Right renal cortex interstitium (tissue), 3 donors: ENCODE results near the gene UGT1A8. TPM values are rescaled to one million over a fixed set of nuclear protein-coding genes. Genes with fewer than 3 reads are reported as not detected.
"Not testable (repeated sequence)": the region's sequence is repeated elsewhere in the genome, so short reads cannot be mapped to it uniquely, and the experiment has no call there.

Source experiments
- DNase-seq, 3 donors: peaks; one replicate each; pipeline ENCODE4 v3.0.0-alpha.2; 2013; ENCODE audit warnings: low read depth in 3 of 3, low spot score in 2 of 3
- polyA plus RNA-seq, 3 donors: library from polyadenylated mRNA; unstranded; fragments of 120-200 nt; gene quantifications; one replicate each; pipeline ENCODE4 v1.2.1, GENCODE V29; 2013; ENCODE audit not compliant: insufficient read length in 3 of 3

Gene UGT1A8
- polyA plus RNA-seq, 3 donors: 0.07 TPM; not detected in 2

DNA sequence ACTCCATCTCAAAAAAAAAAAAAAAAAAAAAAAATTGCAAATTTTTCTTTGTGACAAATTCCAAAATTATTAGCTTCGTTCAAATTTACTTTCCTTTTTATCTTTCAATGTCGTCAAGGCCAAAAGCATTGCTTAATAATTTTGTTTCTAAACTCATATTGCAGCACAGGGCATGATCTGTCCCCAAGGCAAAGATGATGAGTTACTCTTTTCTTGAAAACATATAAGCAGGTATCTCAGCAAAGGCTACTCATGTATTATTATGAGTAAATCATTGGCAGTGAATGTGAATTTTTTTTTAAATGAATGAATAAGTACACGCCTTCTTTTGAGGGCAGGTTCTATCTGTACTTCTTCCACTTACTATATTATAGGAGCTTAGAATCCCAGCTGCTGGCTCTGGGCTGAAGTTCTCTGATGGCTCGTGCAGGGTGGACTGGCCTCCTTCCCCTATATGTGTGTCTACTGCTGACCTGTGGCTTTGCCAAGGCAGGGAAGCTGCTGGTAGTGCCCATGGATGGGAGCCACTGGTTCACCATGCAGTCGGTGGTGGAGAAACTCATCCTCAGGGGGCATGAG, 64.2 kb downstream of the UGT1A8 start, which contains the start of gene UGT1A7:
TSS of gene UGT1A7 (plus strand) at position 381 of the 579 bp plus-strand sequence. CDS start at position 418, 37 bp downstream.
- DNase-seq: no peak

DNA sequence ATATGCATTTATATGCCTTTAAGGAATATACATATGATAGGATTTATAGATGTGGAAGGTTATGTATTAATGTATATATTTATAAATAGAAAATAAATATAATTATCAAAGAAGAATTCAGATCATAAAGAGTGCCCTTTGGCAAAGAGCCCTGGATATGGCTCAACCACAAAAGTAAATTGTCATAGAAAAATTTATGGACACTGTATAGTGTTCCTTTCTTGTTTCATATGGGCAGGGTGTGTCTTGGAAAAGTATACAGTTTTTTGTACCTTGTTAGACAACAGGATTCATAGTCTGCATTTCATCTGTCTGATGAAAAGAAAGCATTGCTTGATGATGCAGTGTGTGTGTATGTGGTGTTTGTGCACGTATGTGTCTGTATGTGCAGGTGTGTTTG, 67.2 kb downstream of the UGT1A8 start:
- DNase-seq: no peak

DNA sequence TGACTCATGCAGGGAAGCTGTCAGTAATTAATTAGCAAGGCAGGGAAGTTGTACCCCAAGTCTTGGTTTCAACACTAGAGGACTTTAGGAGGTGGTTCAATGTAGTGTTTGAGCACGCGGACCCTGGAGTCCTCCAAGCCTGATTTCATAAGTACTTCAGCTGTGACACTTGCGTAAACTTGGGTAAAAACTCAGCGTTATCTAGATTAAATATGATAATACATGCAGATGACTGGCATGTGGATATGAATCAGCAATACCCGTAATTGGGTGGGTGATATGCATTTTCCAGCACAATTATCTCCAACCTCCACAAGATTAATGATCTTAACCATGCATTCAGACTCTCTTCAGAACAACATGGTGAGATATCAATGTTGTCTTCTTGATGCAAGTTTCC, 69.5 kb downstream of the UGT1A8 start:
- DNase-seq: no peak

DNA sequence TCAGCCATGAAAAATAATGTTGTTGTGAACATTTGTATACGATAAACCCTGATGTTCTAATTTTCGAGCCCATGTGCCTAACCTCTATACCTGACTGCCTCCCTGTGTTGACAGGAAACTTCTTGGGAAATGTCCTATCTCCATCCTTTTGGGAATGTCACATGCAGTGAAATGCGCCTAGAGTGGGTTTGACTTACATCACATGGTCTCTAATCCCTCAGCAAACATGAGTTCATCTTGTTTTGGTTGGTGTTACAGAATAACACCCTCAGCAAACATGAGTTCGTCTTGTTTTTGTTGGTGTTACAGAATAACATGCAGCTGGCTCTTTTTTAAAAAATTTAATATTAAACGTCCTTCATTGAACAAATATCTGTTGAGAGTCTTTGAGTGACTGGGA, 70.9 kb downstream of the UGT1A8 start:
- no peak for DNase-seq

DNA sequence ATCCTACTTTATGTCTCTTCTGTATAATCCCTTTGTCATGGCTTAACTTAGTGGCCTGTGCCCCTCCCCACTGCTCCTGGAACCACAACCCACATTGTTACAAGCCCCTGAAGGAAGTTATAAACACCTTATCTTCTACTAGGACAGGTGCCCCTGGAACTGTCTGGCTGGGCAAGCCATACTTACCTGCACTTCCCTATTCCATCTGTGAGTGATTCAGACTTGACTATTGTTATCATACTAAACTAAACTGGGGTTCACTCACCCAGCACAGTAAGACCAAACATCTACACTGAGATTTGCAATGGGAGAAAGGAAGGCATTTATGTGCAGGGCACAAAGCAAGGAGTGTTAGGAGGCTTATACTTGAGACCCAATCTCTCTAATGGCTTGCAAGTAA, 71.6 kb downstream of the UGT1A8 start:
- DNase-seq: no peak

DNA sequence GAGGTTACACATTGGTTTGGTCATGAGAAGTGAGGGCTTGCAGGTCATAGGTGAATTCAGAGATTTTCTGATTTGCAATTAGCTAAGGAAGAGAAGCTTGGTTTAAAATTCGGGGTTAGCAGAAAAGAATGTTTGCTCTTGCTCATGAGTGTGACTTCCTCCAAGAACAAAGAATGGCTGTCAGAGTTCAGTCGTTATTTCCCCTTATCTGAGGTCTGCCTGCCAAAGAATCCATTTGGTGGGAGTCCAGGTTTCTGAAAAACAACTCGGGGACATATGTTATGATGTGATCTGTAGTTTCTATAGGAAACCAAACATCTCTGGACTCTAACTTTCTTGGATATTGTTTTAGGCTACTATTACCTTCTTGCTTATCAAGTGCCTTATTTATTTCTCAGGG, 72.1 kb downstream of the UGT1A8 start:
- no peak for DNase-seq

DNA sequence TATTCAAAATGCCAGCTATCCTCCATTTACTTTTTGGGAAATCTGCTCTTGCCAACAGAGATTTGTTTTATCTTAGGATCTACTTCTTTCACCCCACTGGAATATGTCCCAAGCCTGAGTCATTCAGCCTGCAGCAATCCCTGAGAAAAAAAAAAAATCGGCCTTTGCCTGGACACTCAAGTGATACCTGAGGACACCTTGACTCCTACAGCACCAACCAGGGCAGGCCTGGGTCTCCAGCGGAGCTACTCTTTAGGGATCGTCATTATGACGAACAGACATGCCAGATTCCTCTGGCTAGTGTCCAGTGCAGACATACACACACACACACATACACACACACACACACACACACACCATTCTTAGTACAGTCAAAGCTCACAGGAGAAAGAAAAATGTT, 73.0 kb downstream of the UGT1A8 start:
- DNase-seq: no peak

DNA sequence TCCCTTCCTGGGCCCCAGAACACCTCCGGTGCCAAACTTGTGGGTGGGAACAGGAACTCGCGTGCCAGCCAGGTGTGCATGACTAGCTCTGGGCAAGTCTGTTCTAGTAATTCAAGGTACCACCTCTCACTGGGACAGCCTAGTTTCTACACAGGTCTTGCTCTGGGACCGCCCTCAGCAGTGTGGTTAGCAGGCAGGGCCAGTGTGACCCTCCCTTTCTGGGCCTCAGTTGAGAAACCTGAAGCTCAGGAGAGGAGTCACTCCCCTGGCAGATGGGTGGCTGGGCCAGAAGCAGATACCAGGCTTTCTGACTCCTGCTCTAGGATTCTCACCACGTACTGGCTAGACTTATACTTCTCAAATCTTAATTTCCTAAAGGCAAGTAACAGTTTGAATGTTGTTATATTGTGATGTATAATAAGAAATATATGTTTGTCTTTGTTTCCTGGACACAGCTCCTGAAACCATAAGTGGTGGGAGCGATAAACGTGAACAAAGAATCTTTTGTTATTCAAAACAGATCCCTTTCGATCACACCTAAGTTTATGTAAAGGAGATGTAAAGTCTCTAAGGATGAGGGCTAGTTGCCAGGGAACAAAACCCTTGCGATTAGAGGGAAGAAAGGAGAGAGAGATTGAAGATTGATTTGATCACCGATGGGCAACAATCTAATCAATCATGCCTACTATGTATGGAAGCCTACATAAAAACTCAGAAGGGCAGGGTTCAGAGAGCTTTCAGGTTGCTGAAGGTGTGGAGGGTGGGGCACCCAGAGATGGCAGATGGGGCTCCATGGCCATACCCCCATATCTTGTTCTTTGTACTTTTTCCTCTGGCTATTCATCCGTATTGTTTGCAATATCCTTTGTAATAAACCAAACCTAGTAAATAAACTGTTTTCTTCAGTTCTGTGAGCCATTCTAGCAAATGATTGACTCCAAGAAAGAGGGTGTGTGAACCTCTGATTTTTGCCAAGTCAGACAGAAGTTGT, 74.3 kb downstream of the UGT1A8 start:
- no peak for DNase-seq

DNA sequence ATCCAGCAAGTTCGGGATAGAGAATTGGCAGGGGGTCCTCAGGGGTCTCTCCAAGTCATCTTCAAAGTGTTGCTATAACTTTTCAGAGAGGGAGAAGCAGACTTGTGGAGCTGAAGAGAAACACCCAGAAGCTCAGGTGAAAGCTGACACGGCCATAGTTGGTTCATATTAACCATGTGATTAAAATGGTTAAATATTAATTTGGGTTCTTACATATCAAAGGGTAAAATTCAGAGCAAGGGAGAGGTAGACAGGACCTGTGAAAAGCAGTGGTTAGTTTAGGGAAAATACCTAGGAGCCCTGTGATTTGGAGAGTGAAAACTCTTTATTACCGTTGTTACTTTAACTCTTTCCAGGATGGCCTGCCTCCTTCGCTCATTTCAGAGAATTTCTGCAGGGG, 75.2 kb downstream of the UGT1A8 start, which contains the start of gene UGT1A6:
TSS of gene UGT1A6 (plus strand) at position 243 of the 400 bp plus-strand sequence. CDS start at position 358, 115 bp downstream.
- no peak for DNase-seq

DNA sequence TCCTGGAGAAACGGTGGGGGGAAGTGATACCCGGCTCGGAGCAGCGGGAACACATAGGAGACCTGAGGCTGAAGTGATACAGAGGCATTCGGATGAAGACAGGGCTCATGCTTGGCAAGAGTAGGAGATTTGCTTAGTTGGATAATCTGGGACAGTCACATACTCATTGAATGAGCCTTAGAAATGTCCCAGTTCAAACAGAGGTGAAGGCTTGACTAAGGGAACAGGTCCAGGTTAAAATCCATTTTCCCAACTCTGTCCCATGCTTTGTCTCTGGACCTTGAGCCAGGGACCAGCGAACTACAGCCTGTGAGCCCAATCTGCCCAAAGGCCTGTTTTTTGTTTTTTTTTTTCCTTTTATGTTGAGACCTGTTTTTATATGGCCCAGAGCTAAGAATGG, 76.5 kb downstream of the UGT1A8 start:
- no peak for DNase-seq

DNA sequence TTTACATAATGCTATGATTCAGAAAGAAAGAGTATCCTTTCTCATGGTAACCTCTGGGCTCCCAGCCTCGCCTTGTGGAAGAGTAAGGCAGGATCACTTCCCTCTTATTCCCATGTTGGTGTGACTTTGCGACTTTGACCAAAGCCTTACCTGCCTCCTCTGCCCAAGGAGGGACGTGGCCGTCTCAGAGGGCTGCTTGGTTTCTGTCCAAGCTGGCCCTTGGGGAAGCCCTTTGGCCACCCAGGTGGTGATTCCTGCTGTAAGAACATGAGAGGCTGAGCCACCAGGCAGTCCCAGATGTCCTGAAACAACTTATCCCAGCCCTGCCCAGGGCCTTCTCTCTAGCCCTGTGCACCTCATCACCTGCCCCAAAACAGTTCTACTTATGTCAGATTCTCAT, 81.3 kb downstream of the UGT1A8 start:
- DNase-seq: no peak

DNA sequence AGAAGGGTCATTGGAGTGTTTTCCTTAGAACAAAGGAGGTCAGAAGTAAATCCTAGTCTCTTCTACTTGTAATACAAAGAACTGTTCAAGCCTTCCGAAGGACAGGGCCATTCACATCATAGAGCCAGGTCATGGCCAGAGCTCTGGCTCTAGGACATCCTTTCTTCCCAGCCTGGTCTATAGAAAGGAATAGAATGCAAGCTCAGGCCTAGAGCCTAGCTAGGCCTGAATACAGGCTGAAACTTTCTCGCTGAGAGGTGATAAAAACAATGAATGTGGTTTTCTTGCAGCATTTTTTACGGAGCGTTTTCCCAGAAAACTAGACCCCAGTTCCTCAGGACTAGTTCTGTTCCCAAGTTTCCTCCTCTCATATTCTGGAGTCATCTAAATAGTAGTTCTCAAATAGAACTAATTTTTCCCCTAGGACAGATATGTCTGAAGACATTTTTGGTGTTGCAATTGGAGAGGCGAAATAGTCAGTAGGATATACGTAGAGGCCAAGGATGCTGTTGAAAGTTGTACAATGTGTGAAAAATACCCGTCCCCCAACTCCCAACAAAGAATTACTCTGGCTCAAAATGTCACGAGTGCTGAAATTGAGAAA, 82.1 kb downstream of the UGT1A8 start:
- DNase-seq: no peak

DNA sequence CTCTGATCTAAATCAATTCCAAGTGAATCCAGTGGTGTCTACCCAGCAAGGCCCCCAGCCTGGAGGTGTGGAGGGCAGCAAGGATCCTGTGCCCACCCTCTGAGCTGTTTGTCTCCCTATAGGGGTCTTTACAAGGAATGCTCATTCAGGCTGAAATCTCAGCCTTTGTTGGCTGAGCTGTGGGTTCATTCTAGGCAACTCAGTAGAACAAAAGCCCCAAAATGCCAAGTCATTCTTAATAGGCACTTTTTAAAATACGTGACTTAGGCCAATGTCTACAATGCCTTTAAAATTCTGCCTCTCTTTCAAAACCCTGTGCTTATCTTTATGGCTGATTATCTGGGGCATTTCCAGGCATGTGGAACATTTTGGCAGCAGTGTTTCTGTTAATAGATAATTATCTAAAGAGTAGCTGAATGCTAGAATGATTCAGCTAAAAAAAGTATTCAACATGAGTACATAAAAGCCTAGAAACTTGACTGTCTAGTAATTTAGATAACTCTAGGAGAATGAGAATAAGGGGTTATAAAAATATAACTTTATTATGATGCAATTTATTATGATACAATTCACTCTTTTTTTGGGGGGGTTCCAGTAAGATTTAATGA, 82.7 kb downstream of the UGT1A8 start:
- DNase-seq: no peak

DNA sequence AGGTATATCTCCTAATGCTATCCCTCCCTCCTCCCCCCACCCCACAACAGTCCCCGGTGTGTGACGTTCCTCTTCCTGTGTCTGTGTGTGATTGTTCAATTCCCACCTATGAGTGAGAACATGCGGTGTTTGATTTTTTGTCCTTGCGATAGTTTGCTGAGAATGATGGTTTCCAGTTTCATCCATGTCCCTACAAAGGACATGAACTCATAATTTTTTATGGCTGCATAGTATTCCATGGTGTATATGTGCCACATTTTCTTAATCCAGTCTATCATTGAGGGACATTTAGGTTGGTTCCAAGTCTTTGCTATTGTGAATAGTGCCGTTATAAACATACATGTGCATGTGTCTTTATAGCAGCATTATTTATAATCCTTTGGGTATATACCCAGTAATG, 83.4 kb downstream of the UGT1A8 start:
- not testable (repeated sequence) for DNase-seq

DNA sequence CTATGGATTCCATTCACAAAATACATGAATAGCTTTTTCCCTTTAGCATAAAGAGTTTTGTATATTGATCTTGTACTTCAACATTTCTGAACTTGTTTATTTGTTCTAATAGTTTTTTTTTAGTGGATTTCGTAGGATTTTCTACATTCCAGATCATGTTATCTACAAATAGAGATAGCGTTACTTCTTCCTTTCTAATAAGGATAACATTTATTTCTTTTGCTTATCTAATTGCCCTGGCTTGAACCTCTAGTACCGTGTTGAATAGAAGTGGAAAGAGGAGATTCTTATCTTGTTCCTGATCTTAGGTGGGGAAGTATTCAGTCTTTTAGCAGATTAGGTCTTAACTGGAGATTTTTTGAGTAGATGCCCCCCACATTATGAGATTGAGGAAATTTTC, 84.8 kb downstream of the UGT1A8 start:
- DNase-seq: no peak

DNA sequence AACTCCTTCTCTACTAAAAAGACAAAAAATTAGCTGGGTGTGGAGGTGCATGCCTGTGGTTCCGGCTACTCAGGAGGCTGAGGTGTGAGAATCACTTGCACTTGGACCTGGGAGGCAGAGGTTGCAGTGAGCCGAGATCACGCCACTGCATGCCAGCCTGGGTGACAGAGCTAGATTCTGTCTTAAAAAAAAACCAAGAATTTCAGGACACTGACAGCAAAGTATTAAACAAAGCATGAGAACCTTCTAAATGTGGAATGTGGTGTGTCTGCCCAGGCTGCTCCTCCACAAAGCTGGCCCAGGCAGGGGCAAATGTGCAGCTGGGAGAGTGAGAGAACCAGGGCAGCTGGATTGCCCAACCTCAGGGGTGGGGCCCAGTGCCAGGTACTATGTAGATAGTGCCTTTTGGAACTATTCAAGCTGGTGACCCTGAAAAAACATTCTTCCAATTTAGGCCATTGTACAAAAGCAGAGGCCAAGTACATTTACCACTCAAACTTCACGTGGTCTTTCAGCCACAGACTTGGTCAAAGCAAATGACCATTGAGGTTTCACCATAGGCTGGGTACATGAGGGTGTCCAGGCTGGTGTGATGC, 88.6 kb downstream of the UGT1A8 start:
- no peak for DNase-seq

DNA sequence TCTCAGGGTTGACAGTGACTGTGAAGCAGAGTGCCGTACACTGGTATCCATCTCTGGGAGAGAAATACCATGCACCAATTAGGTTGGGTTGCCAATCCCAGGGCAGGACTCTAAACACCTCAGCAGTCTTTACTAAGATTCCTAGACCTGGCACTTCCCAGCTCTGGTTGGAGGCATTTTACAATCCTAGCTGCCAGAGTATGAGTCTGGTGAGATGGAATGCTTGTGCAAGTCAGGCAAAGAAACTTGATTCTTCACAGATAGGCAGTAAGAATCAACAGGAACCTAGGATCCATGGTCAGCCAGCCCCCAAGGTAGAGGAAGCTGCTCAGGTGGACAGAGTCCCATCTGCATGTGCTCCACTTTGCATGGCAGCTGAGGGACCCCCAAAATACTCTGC, 89.3 kb downstream of the UGT1A8 start:
- no peak for DNase-seq

DNA sequence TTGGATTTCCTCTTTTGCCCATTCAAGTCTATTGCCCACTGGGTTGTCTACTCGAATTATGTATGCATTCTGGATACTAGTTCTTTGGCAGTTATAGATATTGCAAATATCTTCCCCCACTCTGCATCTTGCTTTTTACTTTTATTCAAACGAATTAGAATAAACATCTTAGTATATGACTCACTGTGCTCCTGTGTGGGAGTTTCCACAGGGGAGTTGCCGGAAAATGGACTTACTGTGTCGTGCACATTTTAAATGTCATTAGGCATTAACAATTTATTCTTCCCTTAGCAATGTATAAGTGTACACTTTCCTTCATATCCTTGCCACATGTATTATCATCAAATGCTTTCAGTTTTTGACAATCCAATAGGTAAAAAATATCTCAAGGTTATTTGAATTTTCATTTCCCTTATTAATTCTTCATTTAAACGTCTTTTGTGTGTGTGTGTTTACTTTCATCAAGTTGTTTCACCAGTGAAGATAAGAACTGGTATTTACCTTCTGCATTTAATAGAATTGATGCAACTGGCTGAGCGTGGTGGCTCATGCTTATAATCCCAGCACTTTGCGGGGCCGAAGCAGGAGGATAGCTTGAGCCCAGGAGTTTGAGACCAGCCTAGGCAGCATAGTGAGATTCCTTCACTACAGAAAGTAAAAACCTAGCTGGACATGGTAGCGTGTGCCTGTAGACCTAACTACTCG, 90.7 kb downstream of the UGT1A8 start:
- no peak for DNase-seq

DNA sequence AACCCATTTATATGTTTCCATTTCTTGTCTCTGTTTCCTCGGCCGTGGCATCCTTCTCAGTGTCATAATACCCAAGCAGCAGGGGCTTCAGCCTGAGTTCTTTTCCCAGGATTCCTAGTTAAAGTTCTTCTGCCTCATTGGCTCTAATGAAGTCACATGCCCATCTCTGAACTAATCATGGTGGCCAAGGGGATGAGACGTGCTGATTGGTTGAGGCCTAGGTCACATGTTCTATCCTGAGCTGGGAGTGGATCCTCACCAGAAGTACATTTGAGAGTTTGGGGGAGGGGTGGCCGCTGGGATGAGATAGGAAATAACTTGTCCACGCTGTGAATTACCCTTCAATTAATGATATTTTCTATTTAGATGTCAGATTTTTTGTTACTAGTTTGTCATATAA, 91.5 kb downstream of the UGT1A8 start:
- DNase-seq: no peak
